HG03521 (cell line): ENCODE measurements around the gene STRA6.

ENCODE experiments used
- ATAC-seq: cut with Tn5 transposase; IDR thresholded peaks from one replicate; pipeline ENCODE4 v1.9.1; 2021; ENCODE audit warnings: mild to moderate bottlenecking, moderate library complexity; ENCODE audit not compliant: unreplicated experiment

The STRA6 gene

GRCh38 chr15:74182131-74182530 lies 20.5 kb downstream of the STRA6 start:
- ATAC-seq, result no peak

DNA sequence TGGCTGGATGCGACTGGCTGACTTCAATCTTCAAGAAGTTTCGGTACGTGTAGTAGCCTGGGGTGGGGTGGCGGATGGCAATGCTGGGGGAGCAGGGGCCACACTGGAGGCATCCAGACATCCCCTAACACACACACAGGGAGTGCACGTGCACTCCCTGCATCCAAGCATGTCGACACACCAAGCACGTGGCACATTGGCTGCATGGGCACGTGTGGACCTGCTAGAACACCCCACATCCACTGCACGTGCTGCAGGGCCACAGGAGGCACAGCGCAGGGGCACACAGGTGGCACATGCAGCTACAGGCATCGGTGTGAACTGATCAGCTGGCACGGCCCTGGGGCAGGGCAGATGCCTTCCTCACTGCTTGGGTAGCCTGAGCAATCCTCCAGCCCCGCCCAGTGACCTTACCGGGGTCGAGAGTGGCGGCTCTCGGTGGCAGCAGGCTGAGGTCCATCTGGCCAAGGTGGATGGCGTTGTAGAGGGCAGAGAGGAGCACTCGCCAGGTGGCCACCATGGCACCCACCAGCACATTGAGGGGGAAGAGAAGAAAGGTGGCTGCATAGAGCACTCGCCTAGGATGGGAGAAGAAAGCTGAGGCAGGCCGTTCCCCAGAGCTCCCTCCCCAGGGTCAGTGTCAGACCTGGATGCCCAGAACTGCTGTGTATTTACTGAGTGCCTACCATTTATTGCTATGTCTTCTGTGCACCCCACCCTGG lies 21.5 kb downstream of the STRA6 start:
- ATAC-seq, result no peak

DNA sequence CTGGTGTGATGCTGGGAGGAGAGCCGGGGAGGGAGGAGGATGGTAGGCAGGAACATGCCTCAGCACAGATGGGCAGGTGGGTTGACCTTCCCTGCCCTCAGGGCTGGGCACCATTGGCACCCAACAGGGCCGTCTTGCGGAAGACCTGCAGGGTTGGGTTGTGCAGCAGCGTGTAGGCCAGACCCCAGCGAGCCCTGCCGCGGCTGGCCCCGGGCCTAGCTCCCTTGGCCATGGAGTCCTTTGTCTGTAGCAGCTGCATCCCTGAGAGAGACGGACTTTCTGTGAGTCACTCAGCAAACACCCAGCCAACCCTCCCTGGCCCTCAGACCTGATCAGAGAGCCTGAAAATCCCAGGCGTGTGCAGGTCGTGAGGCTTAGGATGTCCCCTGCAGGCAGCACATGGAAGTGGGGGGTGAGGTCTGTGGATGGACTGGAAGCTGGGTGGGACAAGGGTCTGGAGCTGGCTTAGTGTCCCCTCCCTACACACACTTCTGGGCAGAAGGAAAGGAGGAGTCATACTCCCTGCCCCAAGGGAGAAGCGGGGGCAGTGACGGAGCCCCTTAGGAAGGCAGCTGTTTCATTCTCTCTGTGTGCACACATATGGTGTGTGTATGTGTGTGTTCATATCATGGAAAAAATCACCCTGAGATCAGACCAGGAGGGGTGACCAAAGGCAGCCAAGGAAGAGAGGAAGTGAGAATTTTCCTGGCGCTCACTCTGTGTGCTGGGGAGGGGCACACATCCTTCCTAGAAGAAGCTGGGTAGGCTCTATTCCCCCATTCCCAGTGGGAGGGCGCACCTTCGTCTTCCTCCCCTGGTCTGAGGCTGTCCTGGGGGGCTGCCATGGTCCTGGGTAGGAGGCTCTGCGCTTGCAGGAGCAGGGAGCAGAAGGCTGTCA lies 22.4 kb downstream of the STRA6 start:
- ATAC-seq, result no peak

GRCh38 chr15:74179101-74179841 lies 23.3 kb downstream of the STRA6 start:
- ATAC-seq, result no peak

GRCh38 chr15:74178326-74179100 lies 24.1 kb downstream of the STRA6 start:
- ATAC-seq, result no peak

- no peak for ATAC-seq
Measured at GRCh38 chr15:74176262-74177214, 26.0 kb downstream of the STRA6 start.

GRCh38 chr15:74175271-74176191 lies 27.1 kb downstream of the STRA6 start:
- no peak for ATAC-seq

- no peak for ATAC-seq
Measured at GRCh38 chr15:74174958-74175253, 27.7 kb downstream of the STRA6 start.

GRCh38 chr15:74174219-74174957 lies 28.2 kb downstream of the STRA6 start:
- ATAC-seq, result no peak

DNA sequence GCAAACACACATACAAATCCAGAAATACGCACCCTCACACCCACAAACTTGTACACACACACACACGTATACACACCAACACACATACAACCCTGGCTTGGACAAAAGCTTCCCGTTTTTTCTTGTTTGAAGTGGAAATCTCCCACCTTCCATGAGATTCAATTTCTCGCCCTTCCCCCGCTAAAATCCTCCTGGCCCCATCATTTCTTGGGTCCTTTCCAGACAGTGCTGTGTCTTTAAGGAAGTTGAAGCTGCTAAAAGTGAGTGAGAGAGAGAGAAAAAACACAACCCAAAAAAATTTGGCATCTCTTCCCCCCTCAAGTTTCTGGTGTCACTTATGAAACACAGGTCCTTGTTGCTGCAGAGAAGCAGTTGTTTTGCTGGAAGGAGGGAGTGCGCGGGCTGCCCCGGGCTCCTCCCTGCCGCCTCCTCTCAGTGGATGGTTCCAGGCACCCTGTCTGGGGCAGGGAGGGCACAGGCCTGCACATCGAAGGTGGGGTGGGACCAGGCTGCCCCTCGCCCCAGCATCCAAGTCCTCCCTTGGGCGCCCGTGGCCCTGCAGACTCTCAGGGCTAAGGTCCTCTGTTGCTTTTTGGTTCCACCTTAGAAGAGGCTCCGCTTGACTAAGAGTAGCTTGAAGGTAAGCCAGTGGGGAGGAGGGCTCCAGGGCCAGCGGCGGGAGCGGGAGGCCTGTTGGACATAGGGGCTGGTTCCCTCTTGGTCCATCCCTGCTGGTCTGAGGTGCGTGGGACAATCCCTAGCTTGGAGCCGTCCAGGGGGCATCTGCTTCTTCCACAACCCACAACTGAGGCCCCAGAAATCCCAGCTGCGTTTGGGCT lies 29.0 kb downstream of the STRA6 start, which contains the start of gene ISLR:
Gene ISLR (plus strand): TSS at position 331 of the 839 bp plus-strand sequence. CDS start 1,149 bp downstream, outside the sequence.
- ATAC-seq, result no peak

- no peak for ATAC-seq
Measured at GRCh38 chr15:74172701-74173379, 29.7 kb downstream of the STRA6 start.

GRCh38 chr15:74171965-74172541 lies 30.5 kb downstream of the STRA6 start:
- ATAC-seq, result no peak

DNA sequence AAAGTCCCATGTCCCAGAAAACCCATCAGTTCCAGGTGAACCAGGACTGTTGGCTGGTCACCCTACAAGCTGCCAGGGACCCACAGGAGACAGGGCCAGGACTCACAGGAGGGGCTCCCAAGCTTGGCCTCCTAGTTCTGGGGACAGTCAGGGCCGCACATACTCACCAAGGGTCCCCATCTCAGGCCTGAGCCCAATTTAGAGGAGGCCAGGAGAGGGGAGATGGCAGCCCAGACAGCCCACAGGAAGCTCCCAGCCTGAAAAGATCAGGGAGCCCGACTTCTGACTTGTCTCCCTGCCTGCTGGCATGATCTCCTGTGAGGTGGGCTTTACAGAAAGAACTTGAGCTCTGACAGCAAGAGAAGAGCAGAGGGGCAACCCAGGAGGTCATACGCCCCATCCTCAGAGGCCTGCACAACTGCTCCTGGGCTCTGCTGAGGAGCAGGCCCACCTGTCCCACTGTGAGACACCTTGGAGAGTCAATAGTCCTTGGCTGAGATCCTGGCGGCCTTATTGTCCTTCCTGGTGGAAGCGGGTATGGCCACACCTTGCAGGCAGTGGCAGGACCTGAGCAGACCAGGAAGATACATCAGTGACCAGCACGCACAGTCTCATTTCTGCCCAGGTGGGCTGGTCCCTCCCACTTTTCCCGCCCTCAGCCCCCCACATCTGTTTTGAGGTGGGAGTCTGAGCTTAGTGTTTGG lies 31.6 kb downstream of the STRA6 start:
- ATAC-seq, result no peak

DNA sequence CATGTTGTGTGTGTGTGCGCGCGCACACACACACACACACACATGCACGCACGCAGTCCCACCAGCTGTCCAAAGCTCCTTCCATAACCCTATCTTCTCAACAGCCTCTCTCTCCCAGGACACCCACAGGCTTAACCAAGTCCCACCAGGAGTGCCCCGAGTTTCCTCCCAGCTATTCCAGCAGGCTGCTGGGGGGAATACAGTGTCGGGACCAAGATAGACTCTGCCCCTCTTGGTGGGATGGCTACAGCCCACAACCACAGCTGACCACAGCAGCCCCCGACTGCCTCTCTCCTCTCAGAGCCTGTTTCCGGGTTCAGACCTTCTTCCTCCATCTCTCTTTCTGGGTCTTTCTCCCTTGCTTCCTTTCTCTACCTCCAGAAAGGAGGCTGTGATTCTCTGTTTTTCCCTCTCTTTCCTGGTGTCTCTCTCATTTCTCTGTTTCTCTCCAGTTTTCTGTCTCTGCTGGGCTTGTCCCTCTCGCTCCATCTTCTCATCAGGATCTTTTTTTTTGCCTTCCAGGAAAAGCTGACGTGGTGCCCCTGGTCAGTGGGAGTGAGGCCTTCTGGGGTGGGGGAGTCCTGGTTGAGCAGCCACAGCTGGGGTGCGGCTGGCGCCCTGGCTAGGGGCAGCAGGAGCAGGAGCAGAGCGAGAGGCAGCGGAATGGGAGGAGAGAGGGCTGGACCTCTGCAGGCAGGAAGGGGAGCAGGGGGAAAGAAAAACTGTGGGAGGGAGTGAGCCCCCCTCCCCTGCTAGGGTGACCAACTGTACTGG lies 32.3 kb downstream of the STRA6 start:
- no peak for ATAC-seq

- ATAC-seq, result no peak
Measured at GRCh38 chr15:74168711-74169126, 33.9 kb downstream of the STRA6 start.
